Ishikawa (cell line): ENCODE measurements around the gene HSD17B14.

ENCODE experiments used
- CREB1 ChIP-seq: IDR thresholded peaks from 2 replicates; pipeline ENCODE4 v1.6.1; 2012; ENCODE audit warnings: low read depth
- TAF1 ChIP-seq: IDR thresholded peaks from 2 replicates; pipeline ENCODE4 v1.6.1; 2012; ENCODE audit warnings: low read depth, mild to moderate bottlenecking

GRCh38 chr19:48799358-48800300, 36.7 kb downstream of the HSD17B14 start:
- TF ChIP-seq TAF1 (no peak), CREB1 (no peak)
